Measurements from ENCODE around the gene ZNF32.

The ZNF32 gene

DNA sequence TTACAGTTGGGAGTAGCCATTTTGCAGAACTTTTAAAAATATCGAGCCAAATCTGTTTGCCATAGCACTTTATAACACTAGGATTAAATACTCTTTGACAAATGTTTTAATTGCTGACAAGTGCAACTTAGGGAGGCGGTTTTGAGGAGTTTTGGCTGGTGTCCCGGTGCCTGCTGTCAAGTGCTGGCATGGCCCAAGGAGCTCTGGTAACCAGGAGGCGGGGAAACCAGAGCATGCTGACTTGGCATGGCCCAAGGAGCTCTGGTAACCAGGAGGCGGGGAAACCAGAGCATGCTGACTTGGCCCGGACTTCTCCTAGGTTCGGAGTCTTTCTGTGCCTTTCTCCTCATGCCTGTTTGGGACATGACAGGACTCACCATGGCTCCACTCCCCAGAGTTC, 30.8 kb upstream of the ZNF32 start:
- DNase-seq: no peak
- H2AFZ ChIP-seq (ENCODE audit: low read length): no peak overlapping the region
- TF ChIP-seq EZH2 (optimal IDR thresholded peaks at IDR 0.05; ENCODE audit: low read depth, low read length): no peak
- TF ChIP-seq EZH2phosphoT487 (IDR thresholded peaks at IDR 0.05; ENCODE audit: low read length): no peak
- TF ChIP-seq, protein P1, sequence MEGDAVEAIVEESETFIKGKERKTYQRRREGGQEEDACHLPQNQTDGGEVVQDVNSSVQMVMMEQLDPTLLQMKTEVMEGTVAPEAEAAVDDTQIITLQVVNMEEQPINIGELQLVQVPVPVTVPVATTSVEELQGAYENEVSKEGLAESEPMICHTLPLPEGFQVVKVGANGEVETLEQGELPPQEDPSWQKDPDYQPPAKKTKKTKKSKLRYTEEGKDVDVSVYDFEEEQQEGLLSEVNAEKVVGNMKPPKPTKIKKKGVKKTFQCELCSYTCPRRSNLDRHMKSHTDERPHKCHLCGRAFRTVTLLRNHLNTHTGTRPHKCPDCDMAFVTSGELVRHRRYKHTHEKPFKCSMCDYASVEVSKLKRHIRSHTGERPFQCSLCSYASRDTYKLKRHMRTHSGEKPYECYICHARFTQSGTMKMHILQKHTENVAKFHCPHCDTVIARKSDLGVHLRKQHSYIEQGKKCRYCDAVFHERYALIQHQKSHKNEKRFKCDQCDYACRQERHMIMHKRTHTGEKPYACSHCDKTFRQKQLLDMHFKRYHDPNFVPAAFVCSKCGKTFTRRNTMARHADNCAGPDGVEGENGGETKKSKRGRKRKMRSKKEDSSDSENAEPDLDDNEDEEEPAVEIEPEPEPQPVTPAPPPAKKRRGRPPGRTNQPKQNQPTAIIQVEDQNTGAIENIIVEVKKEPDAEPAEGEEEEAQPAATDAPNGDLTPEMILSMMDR (IDR thresholded peaks at IDR 0.05; ENCODE audit: low read length): no peak
- no peaks in the 10 kb centered on the region for H3K9me2 ChIP-seq (replicated peaks; ENCODE audit: insufficient read depth, low read length)
- no peak overlapping the region for H3K9ac ChIP-seq (ENCODE audit: low read length)
- H3K4me2 ChIP-seq (ENCODE audit: low read depth, low read length): no peak overlapping the region
- H3K4me3 ChIP-seq (ENCODE audit: low read length): no peak overlapping the region
- H3K9me3 ChIP-seq (replicated peaks; ENCODE audit: insufficient read depth, low read length): no peaks in the 10 kb centered on the region
- H3K79me2 ChIP-seq (ENCODE audit: low read length): no peaks in the 10 kb centered on the region
- H3K27me3 ChIP-seq (replicated peaks; ENCODE audit: insufficient read depth, low read length): no peaks in the 10 kb centered on the region
- no peaks in the 10 kb centered on the region for H3K4me1 ChIP-seq (ENCODE audit: low read length)
- H3F3A ChIP-seq (ENCODE audit: insufficient read depth, low read length): no peaks in the 10 kb centered on the region
- no peaks in the 10 kb centered on the region for H3K36me3 ChIP-seq (replicated peaks; ENCODE audit: insufficient read depth, low read length)
- H4K20me1 ChIP-seq (ENCODE audit: insufficient read depth, low read length): no peaks in the 10 kb centered on the region
- H3K27ac ChIP-seq (ENCODE audit: low read length): no peak overlapping the region

DNA sequence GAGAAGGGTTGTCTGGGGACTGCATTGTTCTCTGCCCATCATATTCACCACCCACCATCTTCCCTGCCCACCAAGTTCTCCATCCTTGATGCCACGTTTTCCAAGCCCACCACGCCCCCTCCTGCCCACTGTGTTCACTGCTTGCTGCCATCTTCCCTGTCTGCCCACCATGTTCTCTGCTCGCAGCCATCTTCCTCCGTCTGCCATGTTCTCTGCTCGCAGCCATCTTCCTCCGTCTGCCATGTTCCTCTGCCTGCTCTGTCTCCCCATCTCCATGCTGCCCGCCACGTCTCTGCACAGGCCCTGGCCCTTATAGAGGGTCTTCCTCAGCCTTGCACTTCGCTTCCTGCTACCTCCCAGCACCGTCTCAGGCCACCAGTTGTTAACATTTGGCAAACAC, 30.0 kb upstream of the ZNF32 start:
- TF ChIP-seq, protein P1 (IDR thresholded peaks at IDR 0.05; ENCODE audit: low read length): no peak
- TF ChIP-seq EZH2 (optimal IDR thresholded peaks at IDR 0.05; ENCODE audit: low read depth, low read length) (no peak), EZH2phosphoT487 (IDR thresholded peaks at IDR 0.05; ENCODE audit: low read length) (no peak)
- Histone ChIP-seq H3K79me2 (ENCODE audit: low read length) (no peaks in the 10 kb centered on the region), H3F3A (ENCODE audit: insufficient read depth, low read length) (no peaks in the 10 kb centered on the region), H3K4me1 (ENCODE audit: low read length) (no peaks in the 10 kb centered on the region), H3K4me2 (ENCODE audit: low read depth, low read length) (no peak overlapping the region), H3K27me3 (replicated peaks; ENCODE audit: insufficient read depth, low read length) (no peaks in the 10 kb centered on the region), H3K4me3 (ENCODE audit: low read length) (no peak overlapping the region), H2AFZ (ENCODE audit: low read length) (no peak overlapping the region), H3K9me3 (replicated peaks; ENCODE audit: insufficient read depth, low read length) (no peaks in the 10 kb centered on the region), H3K9me2 (replicated peaks; ENCODE audit: insufficient read depth, low read length) (no peaks in the 10 kb centered on the region), H3K36me3 (replicated peaks; ENCODE audit: insufficient read depth, low read length) (no peaks in the 10 kb centered on the region), H4K20me1 (ENCODE audit: insufficient read depth, low read length) (no peaks in the 10 kb centered on the region), H3K27ac (ENCODE audit: low read length) (no peak overlapping the region), H3K9ac (ENCODE audit: low read length) (no peak overlapping the region)
- no peak for DNase-seq

GRCh38 chr10:43676901-43677300, 28.2 kb upstream of the ZNF32 start:
- H4K20me1 ChIP-seq (ENCODE audit: insufficient read depth, low read length): no peaks in the 10 kb centered on the region
- no peak for TF ChIP-seq EZH2phosphoT487 (IDR thresholded peaks at IDR 0.05; ENCODE audit: low read length)
- no peak for TF ChIP-seq EZH2 (optimal IDR thresholded peaks at IDR 0.05; ENCODE audit: low read depth, low read length)
- TF ChIP-seq, protein P1 (IDR thresholded peaks at IDR 0.05; ENCODE audit: low read length): no peak
- no peaks in the 10 kb centered on the region for H3K27me3 ChIP-seq (replicated peaks; ENCODE audit: insufficient read depth, low read length)
- DNase-seq: no peak
- H2AFZ ChIP-seq (ENCODE audit: low read length): no peak overlapping the region
- no peak overlapping the region for H3K9ac ChIP-seq (ENCODE audit: low read length)
- no peaks in the 10 kb centered on the region for H3K9me2 ChIP-seq (replicated peaks; ENCODE audit: insufficient read depth, low read length)
- no peak overlapping the region for H3K4me3 ChIP-seq (ENCODE audit: low read length)
- H3K4me1 ChIP-seq (ENCODE audit: low read length): no peaks in the 10 kb centered on the region
- no peaks in the 10 kb centered on the region for H3K9me3 ChIP-seq (replicated peaks; ENCODE audit: insufficient read depth, low read length)
- no peaks in the 10 kb centered on the region for H3F3A ChIP-seq (ENCODE audit: insufficient read depth, low read length)
- H3K36me3 ChIP-seq (replicated peaks; ENCODE audit: insufficient read depth, low read length): no peaks in the 10 kb centered on the region
- H3K4me2 ChIP-seq (ENCODE audit: low read depth, low read length): no peak overlapping the region
- H3K27ac ChIP-seq (ENCODE audit: low read length): no peak overlapping the region
- H3K79me2 ChIP-seq (ENCODE audit: low read length): no peaks in the 10 kb centered on the region
